GM18498 (cell line): ENCODE results near the gene ZNF605.
"Not testable (repeated sequence)": the region's sequence is repeated elsewhere in the genome, so short reads cannot be mapped to it uniquely, and the experiment has no call there.

Source experiments
- ATAC-seq: cut with Tn5 transposase; IDR thresholded peaks from one replicate; pipeline ENCODE4 v1.9.1; 2021; ENCODE audit warnings: mild to moderate bottlenecking, moderate library complexity; ENCODE audit not compliant: unreplicated experiment

Gene ZNF605

DNA sequence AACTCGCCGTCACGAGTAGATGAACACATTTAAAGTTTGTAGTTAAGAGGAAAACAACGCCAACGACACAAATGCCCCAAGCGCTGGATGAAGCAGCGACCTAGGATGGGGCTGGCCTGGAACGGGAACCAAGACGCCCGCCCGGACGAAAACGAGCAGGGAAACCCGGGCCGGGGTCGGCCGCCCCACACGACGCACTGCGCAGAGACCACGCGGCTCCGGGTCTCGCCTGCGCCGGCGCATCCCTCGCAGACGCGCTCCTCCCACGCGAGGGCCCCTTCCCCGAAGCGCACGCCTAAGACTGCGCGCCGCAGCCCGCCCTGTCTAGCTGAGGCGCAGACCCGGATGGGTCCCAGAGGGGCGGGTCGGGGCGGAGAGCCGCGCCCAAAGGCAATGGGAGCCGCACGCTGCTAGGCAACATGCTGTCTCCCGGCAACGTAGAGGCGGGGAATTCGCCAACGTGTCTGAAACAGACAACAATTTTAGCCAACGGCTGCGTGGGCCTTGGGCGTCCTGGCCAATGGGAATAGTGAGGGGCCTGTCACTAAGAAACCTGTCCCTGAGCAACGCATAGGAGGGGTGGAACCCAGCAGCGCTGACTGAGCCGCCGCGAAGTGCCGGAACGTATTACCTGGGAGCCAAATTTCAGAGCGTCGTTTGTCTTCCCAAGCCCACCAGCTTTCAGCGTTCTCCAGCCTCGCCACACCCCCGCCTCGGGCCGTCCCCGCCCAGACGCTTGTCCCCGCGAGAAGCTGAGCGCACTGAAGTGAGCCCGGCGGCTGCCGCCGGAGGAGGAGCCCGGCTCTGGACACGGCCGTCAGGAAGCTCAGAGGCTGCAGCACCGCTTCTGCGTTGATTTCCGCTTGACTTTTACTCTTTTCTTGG lies 47.7 kb downstream of the ZNF605 start:
- ATAC-seq = peak; percentile 94

DNA sequence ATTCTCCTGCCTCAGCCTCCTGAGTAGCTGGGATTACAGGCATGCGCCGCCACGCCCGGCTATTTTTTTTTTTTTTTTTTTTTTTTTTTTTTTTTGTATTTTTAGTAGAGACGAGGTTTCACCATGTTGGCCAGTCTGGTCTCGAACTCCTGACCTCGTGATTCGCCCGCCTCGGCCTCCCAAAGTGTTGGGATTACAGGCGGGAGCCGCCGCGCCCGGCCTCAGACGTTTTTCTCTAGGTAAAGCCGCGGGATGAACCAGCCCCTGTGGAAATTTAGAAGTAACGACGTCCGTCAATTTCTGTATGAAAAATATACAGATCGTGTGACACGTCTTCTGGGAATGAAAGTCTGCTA lies 48.3 kb downstream of the ZNF605 start:
- ATAC-seq = not testable (repeated sequence)

DNA sequence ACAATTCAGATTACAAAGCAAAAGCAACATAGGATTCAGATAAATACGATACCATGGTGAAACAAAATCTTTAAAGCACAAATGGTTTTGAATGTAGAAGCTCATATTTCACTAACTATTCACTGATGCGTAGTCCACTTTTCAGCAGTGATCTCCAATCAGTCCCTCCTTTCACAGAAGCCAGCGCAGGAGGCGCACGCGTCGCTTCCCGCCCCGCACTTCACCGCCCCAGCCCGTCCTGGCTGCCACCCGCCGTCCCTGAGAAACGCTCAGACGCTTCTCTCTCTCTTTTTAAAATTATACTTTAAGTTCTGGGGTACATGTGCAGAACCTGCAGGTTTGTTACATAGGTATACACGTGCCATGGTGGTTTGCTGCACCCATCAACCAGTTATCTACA lies 48.9 kb downstream of the ZNF605 start:
- no peak for ATAC-seq

DNA sequence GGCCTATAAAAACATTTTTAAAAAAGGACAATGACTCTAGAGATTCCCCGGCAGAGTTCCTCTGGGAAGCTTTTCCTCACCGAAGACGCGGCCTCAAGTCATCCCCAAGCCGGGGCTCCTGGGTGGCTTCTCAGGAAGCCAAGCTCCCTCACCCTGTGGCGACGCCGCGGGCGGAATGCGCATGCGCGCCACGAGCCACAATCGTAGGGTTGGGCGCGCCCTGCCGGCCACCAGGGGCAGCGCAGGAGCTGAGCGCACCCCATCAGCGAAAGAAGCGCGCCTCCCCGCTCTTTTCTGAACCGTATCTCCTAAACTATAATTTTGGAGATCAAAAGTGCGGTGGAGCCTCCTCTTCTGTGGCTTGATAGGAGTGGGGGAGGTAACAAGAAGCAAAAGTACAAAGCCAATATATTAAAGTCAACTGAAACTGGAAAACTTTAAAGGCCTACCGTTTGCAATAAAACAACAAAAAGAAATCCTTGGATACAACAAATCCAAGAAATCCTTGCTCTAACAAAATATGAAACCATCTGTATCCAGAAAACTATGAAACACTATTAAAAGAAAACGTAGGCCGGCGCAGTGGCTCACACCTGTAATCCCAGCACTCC lies 51.3 kb downstream of the ZNF605 start:
- no peak for ATAC-seq

DNA sequence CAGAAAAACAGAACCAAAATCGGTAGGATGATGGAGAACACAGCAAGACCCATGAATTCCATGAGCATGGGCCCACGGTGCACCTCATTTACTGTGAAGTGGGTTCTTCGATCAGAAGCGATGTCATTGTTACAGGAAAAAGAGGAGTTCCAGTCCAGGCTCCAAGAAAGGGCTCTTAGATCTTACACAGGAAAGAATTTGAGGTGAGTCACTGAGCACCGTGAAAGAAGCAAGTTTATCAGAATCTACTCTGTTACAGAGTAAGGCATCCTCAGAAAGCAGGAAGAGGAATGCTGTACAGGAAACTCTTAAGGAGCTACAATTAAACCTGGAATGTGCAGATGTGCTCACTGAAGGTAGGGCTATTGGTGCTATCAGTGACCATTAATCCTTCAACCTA lies 57.1 kb downstream of the ZNF605 start:
- ATAC-seq = no peak

DNA sequence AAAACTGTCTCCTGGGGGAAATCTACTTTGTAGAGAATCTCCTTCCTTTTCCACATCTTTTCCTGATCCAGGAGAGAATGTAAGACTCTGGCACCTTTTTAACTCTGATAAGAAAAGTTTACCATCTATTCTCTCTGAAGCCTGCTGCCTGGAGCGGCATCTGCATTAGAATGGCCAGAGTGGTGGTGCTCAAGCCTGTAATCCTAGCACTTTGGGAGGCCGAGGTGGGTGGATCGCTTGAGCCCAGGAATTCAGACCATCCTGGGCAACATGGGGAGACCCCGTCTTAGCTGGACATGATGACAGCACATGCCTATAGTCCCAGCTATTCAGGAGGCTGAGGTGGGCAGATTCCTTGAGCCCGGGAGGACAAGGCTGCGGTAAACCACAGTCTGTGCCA lies 67.3 kb downstream of the ZNF605 start:
- no peak for ATAC-seq

DNA sequence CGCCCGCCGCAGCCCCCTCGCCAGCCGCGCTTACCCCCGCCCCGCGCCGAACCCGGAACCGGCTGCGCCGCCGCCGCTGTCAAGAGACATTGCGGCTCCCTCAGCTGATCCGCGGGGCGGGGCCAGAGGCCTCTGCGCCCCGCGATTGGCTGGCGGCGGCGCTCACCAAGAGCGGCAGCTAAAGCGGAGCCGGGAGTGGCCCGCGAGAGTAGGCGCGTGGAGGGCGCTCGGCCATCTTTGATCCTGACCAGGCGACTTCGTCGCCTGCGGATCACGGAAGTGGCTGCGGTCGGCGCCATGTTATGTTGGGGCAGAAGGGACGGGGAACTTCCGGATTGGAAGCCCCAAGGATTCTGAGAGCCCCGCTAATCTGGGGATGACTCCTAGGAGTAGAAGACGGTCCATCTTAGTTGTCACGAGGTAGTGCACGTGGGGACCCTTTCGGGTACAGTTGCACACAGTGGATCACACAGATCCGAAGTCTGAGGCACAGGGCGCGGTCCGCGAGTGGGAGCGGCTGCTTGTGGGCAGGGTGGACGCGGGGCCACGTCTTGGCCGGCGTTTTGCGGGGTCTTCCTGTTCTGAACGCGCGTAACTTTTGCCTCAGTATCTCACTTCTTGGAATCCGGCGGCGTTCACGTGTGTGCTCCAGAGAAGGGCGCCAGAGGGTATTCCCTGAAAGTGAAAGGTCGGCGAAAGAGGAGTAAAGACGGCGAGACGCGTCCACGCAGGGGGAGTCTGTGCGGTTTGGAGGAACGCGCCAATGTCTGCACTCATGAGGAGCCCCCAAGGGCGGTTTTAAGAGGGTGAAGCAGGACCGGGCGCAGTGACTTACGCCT lies 68.4 kb downstream of the ZNF605 start, which contains the start of gene CHFR:
Gene CHFR (minus strand): TSS at position 93 of the 839 bp plus-strand sequence. CDS start 277 bp downstream, outside the sequence.
- peak; percentile 98 for ATAC-seq

DNA sequence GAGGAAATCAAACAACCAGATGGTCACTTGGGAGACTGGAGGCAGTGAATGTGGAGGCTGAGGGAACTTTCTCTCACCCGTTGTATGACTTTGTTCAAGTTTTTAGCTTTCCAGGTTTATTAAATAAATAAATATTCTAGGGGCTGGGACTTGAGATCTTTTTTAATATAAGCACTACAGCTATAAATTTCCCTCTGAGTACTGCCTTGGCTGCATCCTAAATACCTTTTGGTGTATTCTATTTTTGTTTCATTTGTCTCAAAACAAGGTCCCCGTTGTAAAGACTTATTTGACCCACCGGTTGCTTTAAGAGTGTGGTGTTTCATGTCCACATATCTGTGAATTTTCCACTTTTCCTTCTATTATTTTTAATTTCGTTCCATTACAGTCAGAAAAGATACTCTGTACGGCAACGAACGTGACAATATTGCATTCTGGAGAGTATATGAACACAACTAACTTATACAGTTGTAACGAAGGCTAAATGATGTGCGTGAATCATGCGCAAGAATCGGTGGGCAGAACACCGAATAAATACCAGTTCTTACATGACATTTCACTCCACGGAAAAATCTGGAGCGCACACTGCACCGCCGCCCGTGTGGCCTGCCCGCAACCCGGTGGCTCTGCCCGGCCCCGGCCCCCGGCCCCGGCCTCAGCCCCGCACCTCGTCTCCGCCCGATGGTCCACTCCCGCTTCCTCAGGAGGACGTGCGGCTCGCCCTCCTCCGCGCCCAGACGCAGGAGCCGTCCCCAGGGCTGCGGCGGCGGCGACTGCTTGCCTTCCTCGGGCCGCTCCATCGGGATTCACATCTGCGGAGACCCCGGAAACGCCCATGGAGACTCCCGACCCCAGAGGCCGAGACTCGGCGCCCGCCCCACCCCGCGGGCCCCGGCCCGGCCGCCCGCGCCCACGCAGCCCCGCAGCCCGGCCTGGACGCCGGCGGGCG lies 69.3 kb downstream of the ZNF605 start:
- peak; percentile 25 for ATAC-seq

DNA sequence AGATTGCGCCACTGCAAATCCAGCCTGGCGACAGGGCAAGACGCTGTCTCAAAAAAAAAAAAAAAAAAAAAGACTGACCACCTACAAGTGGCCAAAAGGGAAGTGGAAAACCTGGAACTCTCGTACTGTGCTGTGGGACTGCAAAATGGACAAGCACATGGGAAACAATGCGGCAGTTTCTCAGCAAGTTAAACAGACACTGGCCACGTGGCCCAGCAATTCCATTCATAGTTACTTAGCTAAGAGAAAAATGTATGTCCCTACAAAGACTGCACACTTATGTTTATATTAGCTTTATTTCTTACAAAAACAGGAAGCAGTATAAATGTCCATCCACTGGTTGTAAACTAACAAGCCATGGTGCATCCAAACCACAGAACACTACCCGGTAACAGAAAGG lies 74.3 kb downstream of the ZNF605 start:
- ATAC-seq = no peak

DNA sequence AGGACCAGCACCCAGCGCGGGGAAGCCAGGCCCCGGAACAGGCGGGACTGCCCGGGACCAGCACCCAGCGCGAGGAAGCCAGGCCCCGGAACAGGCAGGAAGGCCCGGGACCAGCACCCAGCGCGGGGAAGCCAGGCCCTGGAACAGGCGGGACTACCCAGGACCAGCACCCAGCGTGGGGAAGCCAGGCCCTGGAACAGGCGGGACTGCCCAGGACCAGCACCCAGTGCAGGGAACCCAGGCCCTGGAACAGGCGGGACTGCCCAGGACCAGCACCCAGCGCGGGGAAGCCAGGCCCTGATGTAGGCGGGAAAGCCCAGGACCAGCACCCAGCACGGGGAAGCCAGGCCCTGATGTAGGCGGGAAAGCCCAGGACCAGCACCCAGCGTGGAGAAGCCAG lies 81.5 kb downstream of the ZNF605 start:
- ATAC-seq = not testable (repeated sequence)

DNA sequence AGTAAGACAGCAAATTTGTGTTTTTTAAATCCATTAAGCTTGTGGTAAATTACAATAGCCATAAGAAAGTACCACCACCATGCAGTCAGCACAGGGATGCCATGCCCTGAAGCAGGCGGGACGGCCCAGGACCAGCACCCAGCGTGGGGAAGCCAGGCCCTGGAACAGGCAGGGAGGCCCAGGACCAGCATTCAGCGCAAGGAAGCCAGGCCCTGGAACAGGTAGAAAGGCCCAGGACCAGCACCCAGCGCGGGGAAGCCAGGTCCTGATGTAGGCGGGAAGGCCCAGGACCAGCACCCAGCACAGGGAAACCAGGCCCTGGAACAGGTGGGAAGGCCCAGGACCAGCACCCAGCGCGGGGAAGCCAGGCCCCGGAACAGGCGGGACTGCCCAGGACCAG lies 81.9 kb downstream of the ZNF605 start:
- no peak for ATAC-seq

DNA sequence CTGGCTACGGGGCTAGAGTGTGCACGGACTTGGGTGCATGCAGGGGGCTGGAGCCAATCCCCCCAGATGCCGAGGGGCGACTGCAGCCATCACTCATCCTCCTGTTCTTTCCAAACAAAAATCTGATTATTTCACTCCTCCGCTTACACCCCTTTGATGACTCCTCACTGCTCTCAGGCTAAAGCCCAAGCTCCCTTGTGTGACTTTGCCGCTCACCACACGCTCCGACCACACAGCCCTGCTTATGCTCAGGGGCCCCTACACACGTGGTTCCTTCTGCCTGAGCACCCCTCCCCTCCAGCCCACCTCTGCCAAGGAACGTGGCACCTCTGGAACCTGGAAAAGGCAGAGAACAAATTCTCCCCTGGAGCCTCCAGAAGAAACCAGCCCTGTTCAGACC lies 82.4 kb downstream of the ZNF605 start:
- no peak for ATAC-seq

DNA sequence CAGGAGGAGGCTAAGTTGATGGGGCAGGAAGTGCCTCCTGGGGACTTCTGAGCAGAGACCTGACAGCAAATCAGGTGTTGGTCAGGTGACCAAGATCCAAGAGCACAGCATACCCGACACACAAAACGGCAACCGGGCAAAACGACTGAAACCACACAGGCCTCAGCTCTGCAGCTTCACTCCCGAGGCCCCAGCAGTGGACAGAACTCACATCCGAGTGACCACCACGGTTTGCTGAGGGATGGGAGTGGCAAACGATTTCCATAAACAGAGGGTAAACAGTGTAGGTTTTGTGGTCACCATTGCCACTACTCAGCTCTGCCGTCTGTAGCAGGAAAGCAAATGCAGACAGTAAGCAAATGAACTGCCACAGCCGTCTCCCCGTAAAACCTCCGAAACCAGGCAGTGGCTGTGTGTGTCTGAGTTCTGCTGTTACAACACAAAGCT lies 83.1 kb downstream of the ZNF605 start:
- no peak for ATAC-seq

DNA sequence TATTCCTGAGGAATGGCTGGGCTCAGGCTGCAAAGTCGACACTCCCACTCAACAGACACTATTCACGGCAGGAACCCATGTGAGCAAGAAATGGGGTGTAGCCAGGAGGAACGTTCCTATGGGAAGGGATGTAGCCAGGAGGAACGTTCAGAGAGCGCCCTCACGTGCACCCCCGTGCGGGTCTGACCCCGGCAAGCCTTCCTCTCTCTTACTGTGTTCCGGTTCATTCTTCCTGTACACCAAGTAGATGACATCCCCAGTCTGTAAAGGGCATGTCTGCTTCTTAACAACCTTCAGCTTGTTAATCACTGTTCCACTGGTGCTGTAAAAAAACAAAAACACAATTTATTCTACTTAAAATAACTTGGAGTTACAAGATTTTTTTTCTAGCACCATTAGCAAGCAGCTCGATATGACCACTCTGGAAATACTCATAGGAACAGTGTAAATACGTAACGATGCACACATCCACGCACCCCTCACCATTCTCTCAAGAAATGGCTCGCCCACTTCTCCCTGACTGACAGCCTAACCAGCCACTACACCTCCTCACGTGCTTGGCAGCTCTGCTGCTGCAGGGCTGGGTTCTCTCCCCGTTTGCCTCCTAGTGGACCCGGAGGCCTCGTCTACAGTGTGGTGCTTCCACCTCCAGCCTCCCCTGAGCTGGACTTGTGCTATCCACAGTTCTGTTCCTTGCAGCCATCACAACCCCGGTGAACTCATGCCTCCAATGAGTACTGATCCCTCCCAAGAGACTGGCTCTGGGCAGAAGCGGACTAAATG lies 83.8 kb downstream of the ZNF605 start:
- no peak for ATAC-seq

DNA sequence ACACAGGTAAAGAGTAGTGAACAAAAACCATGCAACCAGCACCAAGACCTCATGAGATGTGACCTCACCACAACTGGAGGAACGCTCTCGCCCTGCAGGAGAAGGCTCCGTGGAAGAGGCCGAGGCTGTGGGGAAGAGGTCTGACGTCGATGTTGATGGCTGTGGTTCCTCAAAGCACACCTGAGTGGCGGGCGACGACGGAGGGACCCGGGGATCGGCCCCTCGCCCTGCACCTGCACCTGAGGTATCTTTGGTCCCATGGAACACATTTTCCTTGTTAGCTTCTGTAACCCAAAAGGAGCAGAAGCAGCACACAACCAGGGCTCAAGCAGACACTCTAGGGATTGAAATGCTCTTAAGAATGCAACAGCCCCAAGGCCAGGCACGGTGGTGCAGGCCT lies 86.6 kb downstream of the ZNF605 start:
- ATAC-seq = no peak
